ENCODE data around the gene PCTP. TPM values are rescaled to one million over a fixed set of nuclear protein-coding genes. Genes with fewer than 3 reads are reported as not detected.

The PCTP gene
- total and polyA plus RNA-seq, 2 experiments from 2014 or later: 23.4 to 28.5 TPM

DNA sequence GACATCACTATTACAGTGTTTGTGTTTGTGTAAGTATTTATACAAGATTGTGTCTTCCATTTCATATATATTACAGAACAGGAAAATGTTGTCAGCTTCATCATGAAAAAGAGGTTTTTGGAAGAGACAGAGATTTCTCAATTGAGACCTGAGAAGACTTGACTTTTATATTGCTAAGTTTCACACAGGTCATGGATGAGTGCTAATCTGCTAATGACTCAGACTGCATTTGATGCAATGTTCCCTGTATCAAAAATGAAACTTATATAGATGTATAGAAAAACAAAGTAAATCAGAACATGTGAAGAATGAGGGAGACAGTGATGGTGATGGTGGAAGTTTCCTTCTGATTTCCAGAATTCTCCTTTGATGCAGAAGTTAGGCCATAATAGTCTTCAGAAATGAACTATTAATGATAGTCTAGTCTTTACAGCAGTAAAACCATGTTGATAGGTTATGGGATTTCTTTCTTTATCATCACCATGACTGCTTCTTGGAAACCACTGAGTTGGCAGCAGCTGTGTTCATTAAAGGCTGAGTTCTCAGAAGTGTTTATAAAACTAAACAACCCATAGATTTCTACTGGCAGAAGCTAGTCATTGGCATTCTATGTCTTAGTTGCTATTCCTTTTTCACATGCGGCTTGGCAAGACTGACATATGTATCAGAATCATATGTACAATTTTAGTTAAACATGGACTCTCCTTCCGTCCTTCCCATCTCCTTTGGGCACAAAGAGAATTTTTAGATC is 56.1 kb downstream of the PCTP start:
- Histone ChIP-seq H3K36me3 (no peaks in the 10 kb centered on the region), H3K4me3 (no peak overlapping the region), H3K9me3 (ENCODE audit: low read depth) (no peaks in the 10 kb centered on the region), H3K27me3 (no peaks in the 10 kb centered on the region), H3K4me1 (ENCODE audit: low read depth) (no peaks in the 10 kb centered on the region), H3K27ac (no peak overlapping the region)
- DNase-seq (ENCODE audit: low read depth in 1 of 2, low spot score in 1 of 2): no peak
- TF ChIP-seq, protein P1, sequence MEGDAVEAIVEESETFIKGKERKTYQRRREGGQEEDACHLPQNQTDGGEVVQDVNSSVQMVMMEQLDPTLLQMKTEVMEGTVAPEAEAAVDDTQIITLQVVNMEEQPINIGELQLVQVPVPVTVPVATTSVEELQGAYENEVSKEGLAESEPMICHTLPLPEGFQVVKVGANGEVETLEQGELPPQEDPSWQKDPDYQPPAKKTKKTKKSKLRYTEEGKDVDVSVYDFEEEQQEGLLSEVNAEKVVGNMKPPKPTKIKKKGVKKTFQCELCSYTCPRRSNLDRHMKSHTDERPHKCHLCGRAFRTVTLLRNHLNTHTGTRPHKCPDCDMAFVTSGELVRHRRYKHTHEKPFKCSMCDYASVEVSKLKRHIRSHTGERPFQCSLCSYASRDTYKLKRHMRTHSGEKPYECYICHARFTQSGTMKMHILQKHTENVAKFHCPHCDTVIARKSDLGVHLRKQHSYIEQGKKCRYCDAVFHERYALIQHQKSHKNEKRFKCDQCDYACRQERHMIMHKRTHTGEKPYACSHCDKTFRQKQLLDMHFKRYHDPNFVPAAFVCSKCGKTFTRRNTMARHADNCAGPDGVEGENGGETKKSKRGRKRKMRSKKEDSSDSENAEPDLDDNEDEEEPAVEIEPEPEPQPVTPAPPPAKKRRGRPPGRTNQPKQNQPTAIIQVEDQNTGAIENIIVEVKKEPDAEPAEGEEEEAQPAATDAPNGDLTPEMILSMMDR (IDR thresholded peaks at IDR 0.05; ENCODE audit: low read depth, low read length): no peak

DNA sequence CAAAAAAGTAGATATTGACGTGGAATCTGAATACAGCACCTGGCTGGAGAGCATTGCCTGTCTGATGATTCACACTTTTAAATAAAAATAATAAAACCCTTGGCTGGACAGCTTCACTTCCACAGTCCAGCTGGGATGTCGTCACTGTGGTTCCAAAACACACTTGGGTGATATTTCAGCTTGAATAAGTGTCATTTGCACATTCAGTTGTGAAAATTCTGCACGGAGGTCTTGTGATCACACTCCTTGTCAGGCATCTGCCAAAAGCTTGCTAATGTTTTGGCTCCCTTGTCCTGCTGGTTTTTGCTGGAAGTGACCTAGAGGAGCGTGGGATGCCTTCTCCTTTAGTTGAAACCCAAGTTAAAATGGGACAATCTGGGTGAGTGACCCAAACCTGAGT is 60.7 kb downstream of the PCTP start:
- Histone ChIP-seq H3K4me1 (ENCODE audit: low read depth) (no peaks in the 10 kb centered on the region), H3K36me3 (no peaks in the 10 kb centered on the region), H3K4me3 (no peak overlapping the region), H3K9me3 (ENCODE audit: low read depth) (no peaks in the 10 kb centered on the region), H3K27me3 (no peaks in the 10 kb centered on the region), H3K27ac (no peak overlapping the region)
- no peak for DNase-seq (ENCODE audit: low read depth in 1 of 2, low spot score in 1 of 2)
- TF ChIP-seq, protein P1 (IDR thresholded peaks at IDR 0.05; ENCODE audit: low read depth, low read length): no peak

DNA sequence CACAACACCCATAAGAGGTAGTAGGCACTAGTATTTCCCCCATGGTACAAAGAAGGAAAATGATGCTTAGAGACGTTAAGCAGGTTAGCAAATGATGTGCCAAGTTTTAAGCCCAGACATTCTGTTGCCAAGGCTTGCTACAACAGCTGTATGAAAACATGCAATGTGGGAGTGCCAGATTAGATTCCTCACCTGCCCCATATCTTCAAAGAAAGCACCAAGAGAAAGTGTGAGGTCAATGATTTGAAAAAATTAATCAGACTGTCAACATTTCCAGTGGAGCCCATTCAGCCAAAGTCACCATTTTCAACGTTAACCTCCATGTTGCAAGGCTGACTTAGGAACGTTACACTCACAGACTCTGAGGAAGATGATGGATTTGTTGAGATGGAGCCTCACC is 61.5 kb downstream of the PCTP start:
- H3K4me3 ChIP-seq: no peak overlapping the region
- DNase-seq (ENCODE audit: low read depth in 1 of 2, low spot score in 1 of 2): no peak
- no peaks in the 10 kb centered on the region for H3K9me3 ChIP-seq (ENCODE audit: low read depth)
- TF ChIP-seq, protein P1 (IDR thresholded peaks at IDR 0.05; ENCODE audit: low read depth, low read length): no peak
- no peaks in the 10 kb centered on the region for H3K36me3 ChIP-seq
- H3K27me3 ChIP-seq: no peaks in the 10 kb centered on the region
- no peaks in the 10 kb centered on the region for H3K4me1 ChIP-seq (ENCODE audit: low read depth)
- no peak overlapping the region for H3K27ac ChIP-seq

DNA sequence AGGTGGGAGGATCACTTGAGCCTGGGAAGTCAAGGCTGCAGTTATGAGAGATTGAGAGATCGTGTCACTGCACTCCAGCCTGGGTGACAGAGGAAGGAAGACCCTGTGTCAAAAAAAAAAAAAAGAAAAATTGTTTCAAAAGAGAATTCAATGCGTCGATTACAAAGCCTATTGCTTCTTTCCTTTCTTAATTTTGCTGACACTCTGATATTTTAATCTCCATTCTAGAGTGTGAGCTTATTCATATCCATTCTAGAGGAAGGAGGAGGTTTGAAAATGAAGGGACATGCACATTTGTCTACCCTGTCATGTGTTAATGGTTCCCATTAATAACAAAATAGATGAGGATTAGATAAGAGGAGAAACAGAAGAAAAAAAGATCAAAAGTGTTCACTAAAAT is 63.1 kb downstream of the PCTP start:
- Histone ChIP-seq H3K36me3 (no peaks in the 10 kb centered on the region), H3K27me3 (no peaks in the 10 kb centered on the region), H3K27ac (no peak overlapping the region), H3K4me1 (ENCODE audit: low read depth) (no peaks in the 10 kb centered on the region), H3K4me3 (no peak overlapping the region), H3K9me3 (ENCODE audit: low read depth) (no peaks in the 10 kb centered on the region)
- DNase-seq (ENCODE audit: low read depth in 1 of 2, low spot score in 1 of 2): no peak
- TF ChIP-seq, protein P1 (IDR thresholded peaks at IDR 0.05; ENCODE audit: low read depth, low read length): no peak

DNA sequence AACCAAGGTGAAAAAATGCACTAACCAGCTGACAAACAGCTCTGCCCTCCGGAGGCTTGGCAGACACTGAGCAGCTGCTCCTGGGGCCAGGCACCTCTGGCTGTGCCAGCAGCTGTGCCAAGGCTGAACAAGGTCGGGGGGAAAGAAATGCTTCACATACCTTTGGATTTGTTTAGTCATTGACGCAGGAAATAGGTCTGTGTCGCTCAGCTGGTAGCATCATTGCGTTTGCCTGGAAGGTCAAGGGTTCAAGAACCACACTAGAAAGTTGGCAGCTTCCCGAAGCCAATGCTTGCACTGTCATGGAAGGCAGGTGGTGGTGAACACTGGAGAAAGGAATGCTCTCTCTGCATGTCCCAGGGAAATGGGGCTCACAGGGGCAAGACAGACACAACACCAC is 63.5 kb downstream of the PCTP start:
- no peak overlapping the region for H3K27ac ChIP-seq
- TF ChIP-seq, protein P1 (IDR thresholded peaks at IDR 0.05; ENCODE audit: low read depth, low read length): no peak
- no peaks in the 10 kb centered on the region for H3K27me3 ChIP-seq

More for the DNA sequence above, 63.5 kb downstream of the PCTP start:
- Histone ChIP-seq H3K4me3 (no peak overlapping the region), H3K9me3 (ENCODE audit: low read depth) (no peaks in the 10 kb centered on the region), H3K4me1 (ENCODE audit: low read depth) (no peaks in the 10 kb centered on the region), H3K36me3 (no peaks in the 10 kb centered on the region)
- no peak for DNase-seq (ENCODE audit: low read depth in 1 of 2, low spot score in 1 of 2)
